Ishikawa (cell line): Measurements from ENCODE around the gene AKAP11.
A peak's percentile ranks its signal among the peaks of the same experiment; 100 is the strongest.

Source experiments
- CEBPB ChIP-seq: IDR thresholded peaks from 2 replicates; pipeline ENCODE4 v1.6.1; 2012
- CREB1 ChIP-seq: IDR thresholded peaks from 2 replicates; pipeline ENCODE4 v1.6.1; 2012; ENCODE audit warnings: low read depth
- EGR1 ChIP-seq: IDR thresholded peaks from 2 replicates; pipeline ENCODE4 v1.6.1; 2012
- EP300 ChIP-seq: IDR thresholded peaks from 2 replicates; pipeline ENCODE4 v1.6.1; 2012; ENCODE audit warnings: borderline replicate concordance
- FOXM1 ChIP-seq: IDR thresholded peaks from 2 replicates; pipeline ENCODE4 v1.6.1; 2012; ENCODE audit warnings: low read depth, borderline replicate concordance
- NFIC ChIP-seq: IDR thresholded peaks from 2 replicates; pipeline ENCODE4 v1.6.1; 2012
- RAD21 ChIP-seq: IDR thresholded peaks from 2 replicates; pipeline ENCODE4 v1.6.1; 2012; ENCODE audit warnings: low read depth
- TAF1 ChIP-seq: IDR thresholded peaks from 2 replicates; pipeline ENCODE4 v1.6.1; 2012; ENCODE audit warnings: low read depth, mild to moderate bottlenecking
- TCF12 ChIP-seq: IDR thresholded peaks from 2 replicates; pipeline ENCODE4 v1.6.1; 2012; ENCODE audit warnings: low read depth
- TEAD4 ChIP-seq: IDR thresholded peaks from 2 replicates; pipeline ENCODE4 v1.6.1; 2012
- YY1 ChIP-seq: IDR thresholded peaks from 2 replicates; pipeline ENCODE4 v1.6.1; 2012; ENCODE audit warnings: low read depth
- TF ChIP-seq, protein P1 (sequence below): IDR thresholded peaks from 2 replicates; pipeline ENCODE4 v1.6.1; 2012
- TF ChIP-seq, protein P2 (sequence below): IDR thresholded peaks from 2 replicates; pipeline ENCODE4 v1.6.1; 2012; ENCODE audit warnings: low read depth, mild to moderate bottlenecking

DNA sequence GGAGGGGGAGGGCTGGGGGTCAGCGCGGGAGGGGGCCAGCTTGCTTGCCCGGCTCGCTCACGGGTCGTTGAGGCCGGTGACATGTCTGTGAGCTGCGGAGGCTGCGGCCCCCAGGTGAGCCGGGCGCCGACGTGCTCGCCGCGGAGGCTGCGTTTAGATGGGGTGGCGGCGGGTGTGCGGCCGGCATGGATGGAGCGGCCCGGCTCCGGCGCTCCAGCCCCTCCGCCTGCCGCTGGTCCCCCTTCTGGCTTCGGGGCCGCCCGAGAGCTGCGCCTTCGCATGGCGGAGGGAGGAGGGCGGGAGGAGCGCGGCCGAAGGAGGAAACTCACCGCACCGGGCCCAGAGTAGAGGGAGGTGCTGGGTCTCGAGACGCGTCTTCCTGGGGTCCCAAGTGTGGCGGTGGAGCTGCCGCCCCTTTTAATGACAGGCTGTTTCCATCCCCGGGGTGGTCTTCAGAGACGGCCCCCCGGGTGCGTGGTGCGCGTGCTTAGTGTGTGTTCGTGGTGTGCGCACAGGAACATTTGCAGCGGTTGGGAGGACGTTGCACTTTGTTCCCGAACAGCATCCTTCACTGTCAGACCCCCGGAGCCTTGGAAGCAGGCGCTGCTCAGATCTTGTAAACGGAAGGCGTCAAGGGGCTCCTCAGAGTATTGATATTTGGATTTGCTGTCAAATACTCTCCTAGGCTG, at the start of gene AKAP11:
- TF ChIP-seq, protein P1, sequence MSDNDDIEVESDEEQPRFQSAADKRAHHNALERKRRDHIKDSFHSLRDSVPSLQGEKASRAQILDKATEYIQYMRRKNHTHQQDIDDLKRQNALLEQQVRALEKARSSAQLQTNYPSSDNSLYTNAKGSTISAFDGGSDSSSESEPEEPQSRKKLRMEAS: peak; percentile 57; the same call in 1 of the 2 replicates
- TF ChIP-seq, protein P2, sequence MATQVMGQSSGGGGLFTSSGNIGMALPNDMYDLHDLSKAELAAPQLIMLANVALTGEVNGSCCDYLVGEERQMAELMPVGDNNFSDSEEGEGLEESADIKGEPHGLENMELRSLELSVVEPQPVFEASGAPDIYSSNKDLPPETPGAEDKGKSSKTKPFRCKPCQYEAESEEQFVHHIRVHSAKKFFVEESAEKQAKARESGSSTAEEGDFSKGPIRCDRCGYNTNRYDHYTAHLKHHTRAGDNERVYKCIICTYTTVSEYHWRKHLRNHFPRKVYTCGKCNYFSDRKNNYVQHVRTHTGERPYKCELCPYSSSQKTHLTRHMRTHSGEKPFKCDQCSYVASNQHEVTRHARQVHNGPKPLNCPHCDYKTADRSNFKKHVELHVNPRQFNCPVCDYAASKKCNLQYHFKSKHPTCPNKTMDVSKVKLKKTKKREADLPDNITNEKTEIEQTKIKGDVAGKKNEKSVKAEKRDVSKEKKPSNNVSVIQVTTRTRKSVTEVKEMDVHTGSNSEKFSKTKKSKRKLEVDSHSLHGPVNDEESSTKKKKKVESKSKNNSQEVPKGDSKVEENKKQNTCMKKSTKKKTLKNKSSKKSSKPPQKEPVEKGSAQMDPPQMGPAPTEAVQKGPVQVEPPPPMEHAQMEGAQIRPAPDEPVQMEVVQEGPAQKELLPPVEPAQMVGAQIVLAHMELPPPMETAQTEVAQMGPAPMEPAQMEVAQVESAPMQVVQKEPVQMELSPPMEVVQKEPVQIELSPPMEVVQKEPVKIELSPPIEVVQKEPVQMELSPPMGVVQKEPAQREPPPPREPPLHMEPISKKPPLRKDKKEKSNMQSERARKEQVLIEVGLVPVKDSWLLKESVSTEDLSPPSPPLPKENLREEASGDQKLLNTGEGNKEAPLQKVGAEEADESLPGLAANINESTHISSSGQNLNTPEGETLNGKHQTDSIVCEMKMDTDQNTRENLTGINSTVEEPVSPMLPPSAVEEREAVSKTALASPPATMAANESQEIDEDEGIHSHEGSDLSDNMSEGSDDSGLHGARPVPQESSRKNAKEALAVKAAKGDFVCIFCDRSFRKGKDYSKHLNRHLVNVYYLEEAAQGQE: no peak
- TF ChIP-seq EP300: no peak
- TF ChIP-seq TAF1: no peak; the same call in 1 of the 2 replicates
- TF ChIP-seq CREB1: no peak
- no peak for TF ChIP-seq RAD21
- no peak for TF ChIP-seq FOXM1
- TF ChIP-seq EGR1: no peak
- no peak for TF ChIP-seq TEAD4
- TF ChIP-seq NFIC: no peak
- no peak for TF ChIP-seq CEBPB
- TF ChIP-seq YY1: peak; percentile 54; the same call in 1 of the 2 replicates
- TF ChIP-seq TCF12: no peak
